ENCODE data around the gene ABTB2.

DNA sequence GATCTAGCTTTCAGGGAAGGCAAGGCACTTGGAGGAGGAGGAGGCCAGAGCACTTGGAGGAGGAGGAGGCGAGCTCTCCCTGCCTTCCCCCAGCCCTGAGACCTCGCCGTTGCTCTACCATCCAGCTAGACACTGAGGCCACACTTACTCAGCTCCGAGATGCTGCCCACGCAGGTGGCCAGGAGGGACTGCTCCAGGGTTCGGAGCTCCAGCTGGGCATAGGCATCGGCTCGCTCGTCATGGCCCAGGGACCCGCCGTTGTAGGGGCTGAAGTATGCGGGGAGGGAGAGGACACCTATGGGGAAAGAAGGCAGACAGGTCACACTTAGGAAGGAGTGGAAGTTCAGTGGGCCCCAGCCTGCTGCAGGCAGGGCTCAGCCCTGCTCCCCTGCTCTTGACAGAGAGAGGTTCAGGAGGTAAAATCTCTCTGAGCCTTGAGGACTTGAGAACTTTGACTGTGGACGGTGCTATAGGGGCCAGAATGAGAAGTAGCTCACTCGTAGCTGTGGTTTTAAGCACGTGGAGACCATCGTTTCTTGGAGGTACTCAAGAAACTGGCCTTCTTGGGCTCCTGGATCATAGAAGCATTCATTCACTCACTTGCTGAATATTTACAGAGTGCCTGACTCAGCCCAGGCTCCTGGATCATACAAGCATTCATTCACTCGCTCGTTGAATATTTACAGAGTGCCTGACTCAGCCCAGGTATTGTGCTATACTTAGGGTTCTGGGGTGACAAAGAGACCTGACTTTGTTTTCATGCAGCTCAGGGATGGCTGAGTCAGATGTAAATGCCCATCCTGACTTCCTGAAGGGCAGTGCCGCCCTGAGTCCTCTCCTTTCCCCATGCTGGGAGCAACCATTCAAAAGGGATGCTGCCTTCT, 153.2 kb downstream of the ABTB2 start:
- no peak for TF ChIP-seq TAF1 (IDR thresholded peaks at IDR 0.05; ENCODE audit: borderline replicate concordance, insufficient read depth, low read length)
- TF ChIP-seq, protein P1, sequence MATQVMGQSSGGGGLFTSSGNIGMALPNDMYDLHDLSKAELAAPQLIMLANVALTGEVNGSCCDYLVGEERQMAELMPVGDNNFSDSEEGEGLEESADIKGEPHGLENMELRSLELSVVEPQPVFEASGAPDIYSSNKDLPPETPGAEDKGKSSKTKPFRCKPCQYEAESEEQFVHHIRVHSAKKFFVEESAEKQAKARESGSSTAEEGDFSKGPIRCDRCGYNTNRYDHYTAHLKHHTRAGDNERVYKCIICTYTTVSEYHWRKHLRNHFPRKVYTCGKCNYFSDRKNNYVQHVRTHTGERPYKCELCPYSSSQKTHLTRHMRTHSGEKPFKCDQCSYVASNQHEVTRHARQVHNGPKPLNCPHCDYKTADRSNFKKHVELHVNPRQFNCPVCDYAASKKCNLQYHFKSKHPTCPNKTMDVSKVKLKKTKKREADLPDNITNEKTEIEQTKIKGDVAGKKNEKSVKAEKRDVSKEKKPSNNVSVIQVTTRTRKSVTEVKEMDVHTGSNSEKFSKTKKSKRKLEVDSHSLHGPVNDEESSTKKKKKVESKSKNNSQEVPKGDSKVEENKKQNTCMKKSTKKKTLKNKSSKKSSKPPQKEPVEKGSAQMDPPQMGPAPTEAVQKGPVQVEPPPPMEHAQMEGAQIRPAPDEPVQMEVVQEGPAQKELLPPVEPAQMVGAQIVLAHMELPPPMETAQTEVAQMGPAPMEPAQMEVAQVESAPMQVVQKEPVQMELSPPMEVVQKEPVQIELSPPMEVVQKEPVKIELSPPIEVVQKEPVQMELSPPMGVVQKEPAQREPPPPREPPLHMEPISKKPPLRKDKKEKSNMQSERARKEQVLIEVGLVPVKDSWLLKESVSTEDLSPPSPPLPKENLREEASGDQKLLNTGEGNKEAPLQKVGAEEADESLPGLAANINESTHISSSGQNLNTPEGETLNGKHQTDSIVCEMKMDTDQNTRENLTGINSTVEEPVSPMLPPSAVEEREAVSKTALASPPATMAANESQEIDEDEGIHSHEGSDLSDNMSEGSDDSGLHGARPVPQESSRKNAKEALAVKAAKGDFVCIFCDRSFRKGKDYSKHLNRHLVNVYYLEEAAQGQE (IDR thresholded peaks at IDR 0.05; ENCODE audit: insufficient read depth in 1 of 2, low read depth in 2 of 2, low read length in 2 of 2): no peak
- no peak for TF ChIP-seq POLR2AphosphoS5 (IDR thresholded peaks at IDR 0.05; ENCODE audit: low read depth, low read length)
- no peak for TF ChIP-seq SIN3A (IDR thresholded peaks at IDR 0.05; ENCODE audit: borderline replicate concordance, insufficient read depth, low read length)

All from PFSK-1 (cell line).